ENCODE measurements around the gene ARID1B. TPM values are rescaled to one million over a fixed set of nuclear protein-coding genes. Genes with fewer than 3 reads are reported as not detected.

ARID1B gene
- total and polyA plus RNA-seq, 8 donors: 67.6 to 102 (median 99.0) TPM

- peaks cover 6 to 7% of the 10 kb centered on the region in 2 donors for H3K4me1 ChIP-seq
- intact Hi-C loops (cut with DNase I): no loop called here
- no peak for DNase-seq
- H3K36me3 ChIP-seq: no peaks in the 10 kb centered on the region
- H3K27me3 ChIP-seq: no peaks in the 10 kb centered on the region
- H3K9me3 ChIP-seq: no peaks in the 10 kb centered on the region
- H3K27ac ChIP-seq: no peak overlapping the region
- H3K4me3 ChIP-seq: no peak overlapping the region
- TF ChIP-seq CTCF (IDR thresholded peaks at IDR 0.05): no peak
- ATAC-seq: no peak
Measured at GRCh38 chr6:157217198-157217893, 440.2 kb downstream of the ARID1B start.

GRCh38 chr6:157217894-157218370, 440.8 kb downstream of the ARID1B start:
- no peaks in the 10 kb centered on the region for H3K36me3 ChIP-seq
- TF ChIP-seq CTCF (IDR thresholded peaks at IDR 0.05): no peak
- H3K27ac ChIP-seq: no peak overlapping the region
- H3K27me3 ChIP-seq: no peaks in the 10 kb centered on the region
- H3K9me3 ChIP-seq: no peaks in the 10 kb centered on the region
- no peak for ATAC-seq
- DNase-seq: peak in 1 of 4 donors; percentile 71
- no peak overlapping the region for H3K4me3 ChIP-seq
- H3K4me1 ChIP-seq: peaks cover 6 to 11% of the 10 kb centered on the region in 2 donors
- intact Hi-C loops (cut with DNase I): no loop called here

GRCh38 chr6:157218371-157219198, 441.4 kb downstream of the ARID1B start:
- TF ChIP-seq CTCF (IDR thresholded peaks at IDR 0.05): no peak
- intact Hi-C loops (cut with DNase I): no loop called here

GRCh38 chr6:157219201-157220200, 442.3 kb downstream of the ARID1B start:
- peaks cover 6 to 13% of the 10 kb centered on the region in 2 donors for H3K4me1 ChIP-seq
- no peaks in the 10 kb centered on the region for H3K27me3 ChIP-seq
- no peak overlapping the region for H3K4me3 ChIP-seq
- TF ChIP-seq CTCF (IDR thresholded peaks at IDR 0.05): no peak
- ATAC-seq: no peak
- no peaks in the 10 kb centered on the region for H3K9me3 ChIP-seq
- no peaks in the 10 kb centered on the region for H3K36me3 ChIP-seq
- H3K27ac ChIP-seq: no peak overlapping the region
- DNase-seq: no peak
- intact Hi-C loops (cut with DNase I): no loop called here

More at GRCh38 chr6:157218371-157219198, 441.4 kb downstream of the ARID1B start:
- no peaks in the 10 kb centered on the region for H3K36me3 ChIP-seq
- DNase-seq (no peak), ATAC-seq (no peak)
- no peak overlapping the region for H3K4me3 ChIP-seq
- peaks cover 6 to 13% of the 10 kb centered on the region in 2 donors for H3K4me1 ChIP-seq
- H3K27ac ChIP-seq: no peak overlapping the region
- no peaks in the 10 kb centered on the region for H3K9me3 ChIP-seq
- no peaks in the 10 kb centered on the region for H3K27me3 ChIP-seq
